ENCODE data around the gene LMNTD2.

DNA sequence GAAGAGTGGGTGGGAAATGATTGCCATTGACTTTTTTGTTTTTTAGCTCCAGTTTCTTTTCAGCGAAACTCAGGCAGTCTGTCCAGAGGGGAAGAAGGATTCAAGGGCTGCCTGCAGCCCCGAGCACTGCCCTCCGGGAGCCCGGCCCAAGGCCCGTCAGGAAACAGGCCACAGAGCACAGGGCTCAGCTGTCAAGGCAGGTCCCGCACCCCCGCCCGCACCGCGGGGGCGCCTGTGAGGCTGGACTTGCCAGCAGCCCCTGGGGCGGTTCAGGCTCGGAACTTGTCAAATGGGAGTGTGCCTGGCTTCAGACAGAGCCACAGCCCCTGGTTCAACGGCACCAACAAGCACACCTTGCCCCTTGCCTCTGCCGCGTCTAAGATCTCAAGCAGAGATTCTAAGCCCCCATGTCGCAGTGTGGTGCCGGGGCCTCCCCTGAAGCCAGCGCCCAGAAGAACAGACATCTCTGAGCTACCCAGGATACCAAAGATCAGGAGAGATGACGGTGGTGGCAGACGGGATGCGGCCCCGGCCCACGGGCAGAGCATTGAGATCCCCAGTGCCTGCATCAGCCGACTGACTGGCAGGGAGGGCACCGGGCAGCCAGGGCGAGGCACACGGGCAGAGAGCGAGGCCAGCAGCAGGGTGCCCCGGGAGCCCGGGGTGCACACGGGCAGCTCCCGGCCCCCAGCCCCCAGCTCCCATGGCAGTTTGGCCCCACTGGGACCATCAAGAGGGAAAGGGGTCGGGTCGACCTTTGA, 46.7 kb upstream of the LMNTD2 start:
- TF ChIP-seq, protein P1, sequence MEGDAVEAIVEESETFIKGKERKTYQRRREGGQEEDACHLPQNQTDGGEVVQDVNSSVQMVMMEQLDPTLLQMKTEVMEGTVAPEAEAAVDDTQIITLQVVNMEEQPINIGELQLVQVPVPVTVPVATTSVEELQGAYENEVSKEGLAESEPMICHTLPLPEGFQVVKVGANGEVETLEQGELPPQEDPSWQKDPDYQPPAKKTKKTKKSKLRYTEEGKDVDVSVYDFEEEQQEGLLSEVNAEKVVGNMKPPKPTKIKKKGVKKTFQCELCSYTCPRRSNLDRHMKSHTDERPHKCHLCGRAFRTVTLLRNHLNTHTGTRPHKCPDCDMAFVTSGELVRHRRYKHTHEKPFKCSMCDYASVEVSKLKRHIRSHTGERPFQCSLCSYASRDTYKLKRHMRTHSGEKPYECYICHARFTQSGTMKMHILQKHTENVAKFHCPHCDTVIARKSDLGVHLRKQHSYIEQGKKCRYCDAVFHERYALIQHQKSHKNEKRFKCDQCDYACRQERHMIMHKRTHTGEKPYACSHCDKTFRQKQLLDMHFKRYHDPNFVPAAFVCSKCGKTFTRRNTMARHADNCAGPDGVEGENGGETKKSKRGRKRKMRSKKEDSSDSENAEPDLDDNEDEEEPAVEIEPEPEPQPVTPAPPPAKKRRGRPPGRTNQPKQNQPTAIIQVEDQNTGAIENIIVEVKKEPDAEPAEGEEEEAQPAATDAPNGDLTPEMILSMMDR (IDR thresholded peaks at IDR 0.05; ENCODE audit: insufficient read depth, low read length, poor library complexity, severe bottlenecking) = no peak
- no peak for TF ChIP-seq EZH2phosphoT487 (conservative IDR thresholded peaks at IDR 0.05; ENCODE audit: low read length)
